Bronchial epithelial cell (primary cell): ENCODE results near the gene PDIA2. TPM values are rescaled to one million over a fixed set of nuclear protein-coding genes. Genes with fewer than 3 reads are reported as not detected.

Source experiments
- DNase-seq: peaks from one replicate; pipeline ENCODE4 v3.0.0-alpha.2; 2010; ENCODE audit warnings: low read depth
- FAIRE-seq: peaks from 2 replicates; lab custom pipeline; 2011; peaks lifted over from hg19 to GRCh38; lab: Jason Lieb, UNC
- H3K27me3 ChIP-seq: 2 replicates; pipeline ENCODE4 v1.5.1; 2011; ENCODE audit warnings: low read length; ENCODE audit not compliant: control insufficient read depth, insufficient read depth
- H3K36me3 ChIP-seq: 2 replicates; pipeline ENCODE4 v1.5.1; 2011; ENCODE audit warnings: low read length; ENCODE audit not compliant: control insufficient read depth, insufficient read depth
- H3K4me3 ChIP-seq: 2 replicates; pipeline ENCODE4 v1.5.1; 2011; ENCODE audit warnings: mild to moderate bottlenecking, low read depth, low read length, control low read depth
- total RNA-seq: library from RNA; depleted of rRNA; stranded (reverse); fragments of >200 nt; gene quantifications from 2 replicates; pipeline ENCODE4 v1.2.1, GENCODE V29; 2014
- TF ChIP-seq, protein P1 (sequence below): IDR thresholded peaks from 2 replicates; pipeline ENCODE4 v1.5.1; 2011; ENCODE audit warnings: mild to moderate bottlenecking, moderate library complexity, low read length, control low read depth, inconsistent platforms; ENCODE audit not compliant: insufficient read depth, severe bottlenecking

PDIA2 gene
- total RNA-seq, 1 donor from 2014 or later, result not detected

DNA sequence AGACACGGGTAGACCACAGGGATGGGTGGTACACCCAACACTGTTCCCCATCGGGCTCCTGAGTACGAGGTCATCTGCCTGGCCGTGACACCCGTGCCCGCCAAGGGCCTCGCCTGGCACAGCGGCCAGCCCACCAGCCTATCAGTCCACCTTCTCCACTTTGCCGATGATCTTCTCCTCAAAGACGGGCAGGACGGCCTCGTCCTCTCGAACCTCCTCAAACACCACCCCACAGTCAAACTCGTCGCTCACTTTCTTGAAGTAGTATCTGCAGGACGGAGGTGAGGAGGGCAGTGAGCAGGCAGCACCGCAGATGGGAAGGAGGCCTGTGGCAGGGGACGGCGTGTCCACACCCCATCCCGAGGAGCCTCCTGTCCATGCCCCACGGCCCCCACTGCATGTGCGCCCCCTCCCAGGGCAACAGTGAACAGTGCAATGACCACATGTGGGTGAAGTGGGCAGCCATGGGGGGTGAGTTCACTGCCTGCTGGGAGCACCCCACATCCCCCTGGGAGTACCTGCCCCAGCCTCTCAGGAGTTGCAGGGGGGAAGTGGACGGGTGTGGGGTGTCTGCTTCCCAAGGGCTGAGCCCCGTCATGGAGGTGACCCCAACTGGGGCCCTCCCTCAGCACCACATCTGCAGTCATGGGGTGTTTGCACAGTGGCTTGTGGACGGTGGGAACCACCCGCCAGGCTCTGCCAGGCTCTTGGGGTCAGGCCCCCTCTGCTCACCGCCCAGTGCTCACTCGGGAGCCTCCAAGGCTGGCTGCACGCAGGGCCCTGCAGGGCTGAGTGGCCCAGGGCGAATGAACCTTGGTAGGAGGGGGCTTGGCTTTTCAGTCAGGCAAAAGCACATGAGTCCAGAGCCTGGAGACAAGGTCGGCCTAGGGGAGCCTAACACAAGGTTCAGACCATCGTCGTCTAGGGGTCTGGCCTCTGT, 5.3 kb downstream of the PDIA2 start:
- H3K36me3 ChIP-seq, result peaks cover 37% of the 10 kb centered on the region
- no peak for FAIRE-seq
- no peak overlapping the region for H3K4me3 ChIP-seq
- TF ChIP-seq, protein P1, sequence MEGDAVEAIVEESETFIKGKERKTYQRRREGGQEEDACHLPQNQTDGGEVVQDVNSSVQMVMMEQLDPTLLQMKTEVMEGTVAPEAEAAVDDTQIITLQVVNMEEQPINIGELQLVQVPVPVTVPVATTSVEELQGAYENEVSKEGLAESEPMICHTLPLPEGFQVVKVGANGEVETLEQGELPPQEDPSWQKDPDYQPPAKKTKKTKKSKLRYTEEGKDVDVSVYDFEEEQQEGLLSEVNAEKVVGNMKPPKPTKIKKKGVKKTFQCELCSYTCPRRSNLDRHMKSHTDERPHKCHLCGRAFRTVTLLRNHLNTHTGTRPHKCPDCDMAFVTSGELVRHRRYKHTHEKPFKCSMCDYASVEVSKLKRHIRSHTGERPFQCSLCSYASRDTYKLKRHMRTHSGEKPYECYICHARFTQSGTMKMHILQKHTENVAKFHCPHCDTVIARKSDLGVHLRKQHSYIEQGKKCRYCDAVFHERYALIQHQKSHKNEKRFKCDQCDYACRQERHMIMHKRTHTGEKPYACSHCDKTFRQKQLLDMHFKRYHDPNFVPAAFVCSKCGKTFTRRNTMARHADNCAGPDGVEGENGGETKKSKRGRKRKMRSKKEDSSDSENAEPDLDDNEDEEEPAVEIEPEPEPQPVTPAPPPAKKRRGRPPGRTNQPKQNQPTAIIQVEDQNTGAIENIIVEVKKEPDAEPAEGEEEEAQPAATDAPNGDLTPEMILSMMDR, result no peak
- DNase-seq, result no peak
- no peaks in the 10 kb centered on the region for H3K27me3 ChIP-seq

DNA sequence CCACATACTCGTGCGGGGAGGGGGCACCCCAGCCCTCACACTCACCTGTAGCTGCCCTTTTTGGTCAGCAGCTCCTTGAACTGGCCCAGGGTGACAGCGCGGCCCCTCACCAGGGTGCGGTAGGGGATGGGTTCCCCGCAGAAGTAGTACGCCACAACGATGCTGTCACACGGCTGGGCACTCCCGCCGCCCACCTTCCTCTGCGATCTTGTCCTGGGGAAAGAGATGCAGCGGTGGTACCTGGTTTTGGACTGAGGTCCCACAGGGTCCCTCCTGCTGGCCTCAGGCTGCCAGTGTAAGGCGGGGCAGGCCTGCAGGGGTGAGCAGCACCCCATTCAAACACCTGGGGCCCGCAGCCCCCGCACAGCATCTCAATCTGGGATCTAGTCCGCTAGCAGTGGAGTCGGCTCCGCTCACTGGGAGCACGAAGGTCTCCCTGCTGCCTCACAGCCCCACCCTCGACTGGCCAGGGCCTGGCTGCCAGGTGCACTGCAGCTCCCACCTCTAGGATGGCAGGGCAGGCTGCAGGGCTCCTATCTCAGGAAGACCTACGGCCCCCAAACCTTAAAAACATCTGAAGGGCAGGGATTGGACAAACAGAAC, 6.5 kb downstream of the PDIA2 start:
- no peaks in the 10 kb centered on the region for H3K27me3 ChIP-seq

DNA sequence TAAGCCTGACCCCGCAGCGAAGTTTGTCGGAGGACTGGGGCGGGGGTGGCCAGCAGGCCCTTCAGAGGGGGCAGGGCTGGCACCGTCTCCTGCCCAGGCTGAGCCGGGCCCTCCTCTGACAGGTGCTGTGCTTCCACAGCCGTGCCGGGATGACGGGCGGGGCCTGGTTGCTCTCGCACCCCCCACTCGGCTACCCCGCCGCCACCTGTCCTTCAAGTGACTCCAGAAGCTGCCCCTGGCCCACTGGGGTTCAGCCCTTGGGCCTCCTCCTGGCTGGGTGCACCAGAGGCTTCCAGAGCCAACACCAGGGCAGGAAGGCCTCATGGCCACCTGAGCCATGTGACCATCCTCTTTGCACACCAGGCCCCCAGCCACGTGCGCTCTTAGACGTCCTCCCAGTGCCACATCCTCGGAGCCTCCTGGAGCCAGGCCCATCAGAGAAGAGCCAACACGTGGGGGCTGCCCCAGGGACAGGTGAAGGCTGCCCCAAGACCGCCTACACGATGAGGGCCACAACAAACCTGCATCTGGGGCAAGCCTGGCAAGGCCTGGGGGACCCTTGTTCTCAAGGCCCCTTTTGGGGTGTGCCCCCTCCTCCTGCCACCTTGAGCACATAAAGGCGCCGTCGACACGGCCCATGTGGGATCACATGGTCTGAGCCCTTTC, 7.2 kb downstream of the PDIA2 start:
- peaks cover 38% of the 10 kb centered on the region for H3K36me3 ChIP-seq
- no peaks in the 10 kb centered on the region for H3K27me3 ChIP-seq
- no peak for FAIRE-seq
- H3K4me3 ChIP-seq, result no peak overlapping the region
- TF ChIP-seq, protein P1, result no peak
- DNase-seq, result no peak

More for the DNA sequence above, 6.5 kb downstream of the PDIA2 start:
- no peak for FAIRE-seq
- Histone ChIP-seq H3K36me3 (peaks cover 38% of the 10 kb centered on the region), H3K4me3 (no peak overlapping the region)
- TF ChIP-seq, protein P1, result no peak
- DNase-seq, result no peak

DNA sequence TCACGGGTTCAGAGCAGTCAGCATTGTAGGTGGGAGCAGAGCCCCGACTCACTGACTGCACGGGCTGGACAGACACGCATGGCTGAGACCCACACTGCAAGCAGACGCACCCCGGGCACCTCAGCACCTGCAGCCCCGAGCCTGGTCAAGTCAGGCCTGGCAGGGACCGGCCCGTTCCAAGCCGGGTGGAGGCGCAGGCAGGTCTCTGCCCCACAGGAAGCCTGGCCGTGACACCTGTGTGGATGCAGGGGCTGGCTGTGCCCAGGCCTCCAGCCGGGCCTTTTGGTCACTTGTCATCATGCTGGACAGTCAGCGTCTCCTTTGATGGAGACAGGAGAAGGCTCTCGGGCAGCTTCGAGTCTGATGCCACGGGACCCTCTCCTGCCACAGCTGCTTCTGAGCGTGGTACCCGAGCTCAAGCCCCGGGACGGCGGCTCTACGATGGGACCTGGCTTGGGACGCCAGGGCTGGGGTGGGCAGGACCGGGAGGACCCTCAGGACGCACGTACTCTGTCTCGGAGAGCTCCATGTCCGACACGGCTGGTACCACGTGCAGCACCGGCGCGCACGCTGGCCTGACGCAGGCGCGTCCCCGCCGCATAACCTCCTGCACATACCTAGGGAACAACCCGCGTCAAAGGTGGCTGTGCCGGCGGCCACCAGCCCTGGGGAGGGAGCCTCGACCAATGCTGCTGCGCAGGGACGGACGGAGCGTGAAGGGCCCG, 7.9 kb downstream of the PDIA2 start:
- TF ChIP-seq, protein P1, result no peak
- Histone ChIP-seq H3K27me3 (no peaks in the 10 kb centered on the region), H3K4me3 (no peak overlapping the region), H3K36me3 (peaks cover 38% of the 10 kb centered on the region)
- DNase-seq, result no peak
- FAIRE-seq, result no peak

- H3K36me3 ChIP-seq, result peaks cover 44% of the 10 kb centered on the region
- no peaks in the 10 kb centered on the region for H3K27me3 ChIP-seq
- no peak overlapping the region for H3K4me3 ChIP-seq
- TF ChIP-seq, protein P1, result no peak
- FAIRE-seq (no peak), DNase-seq (no peak)
These were observed 8.6 kb downstream of the PDIA2 start for GRCh38 chr16:291539-291938.
